Neural progenitor cell (in vitro differentiated cells): Measurements from ENCODE around the gene PLEKHG5. TPM values are rescaled to one million over a fixed set of nuclear protein-coding genes. Genes with fewer than 3 reads are reported as not detected.
"Not testable (repeated sequence)": the region's sequence is repeated elsewhere in the genome, so short reads cannot be mapped to it uniquely, and the experiment has no call there.

ENCODE experiments used
- DNase-seq: peaks from one replicate; pipeline ENCODE4 v3.0.0-alpha.2; 2016; ENCODE audit warnings: low spot score
- H2AFZ ChIP-seq: fragments of 200-600 bp; sonication (generic); replicated peaks from 2 replicates; pipeline ENCODE4 v1.6.1; 2016; ENCODE audit warnings: antibody characterized with exemption
- H3F3A ChIP-seq: fragments of 200-600 bp; sonication (generic); 2 replicates; pipeline ENCODE4 v1.6.1; 2016; ENCODE audit warnings: antibody characterized with exemption, low read depth
- H3K27ac ChIP-seq: fragments of 200-600 bp; sonication (generic); 2 replicates; pipeline ENCODE4 v1.5.1; 2016; ENCODE audit warnings: mild to moderate bottlenecking
- H3K27me3 ChIP-seq: fragments of 200-600 bp; sonication (generic); 2 replicates; pipeline ENCODE4 v1.6.1; 2016; ENCODE audit warnings: mild to moderate bottlenecking, moderate library complexity
- H3K36me3 ChIP-seq: fragments of 200-600 bp; sonication (generic); 2 replicates; pipeline ENCODE4 v1.5.1; 2016
- H3K4me1 ChIP-seq: fragments of 200-600 bp; sonication (generic); 2 replicates; pipeline ENCODE4 v1.6.1; 2016; ENCODE audit warnings: mixed run types
- H3K4me2 ChIP-seq: fragments of 200-600 bp; sonication (generic); 2 replicates; pipeline ENCODE4 v1.6.1; 2016
- H3K4me3 ChIP-seq: fragments of 200-600 bp; sonication (generic); 2 replicates; pipeline ENCODE4 v1.5.1; 2016
- H3K79me2 ChIP-seq: fragments of 200-600 bp; sonication (generic); 2 replicates; pipeline ENCODE4 v1.6.1; 2016; ENCODE audit warnings: low read depth
- H3K9ac ChIP-seq: fragments of 200-600 bp; sonication (generic); 2 replicates; pipeline ENCODE4 v1.6.1; 2016
- H3K9me3 ChIP-seq: fragments of 200-600 bp; sonication (generic); 2 replicates; pipeline ENCODE4 v1.5.1; 2016; ENCODE audit warnings: low read depth
- H4K20me1 ChIP-seq: fragments of 200-600 bp; sonication (generic); 2 replicates; pipeline ENCODE4 v1.6.1; 2016; ENCODE audit warnings: low read depth
- H3K27ac Mint-ChIP-seq: 3 replicates; pipeline ENCODE4 v1.8.0; 2021; ENCODE audit warnings: mixed read lengths
- H3K27me3 Mint-ChIP-seq: 2 replicates; pipeline ENCODE4 v1.8.0; 2022; ENCODE audit warnings: low read depth, mild to moderate bottlenecking, inconsistent platforms, moderate library complexity, mixed read lengths; ENCODE audit not compliant: insufficient read depth
- H3K36me3 Mint-ChIP-seq: 3 replicates; pipeline ENCODE4 v1.8.0; 2021; ENCODE audit warnings: mixed read lengths
- H3K4me1 Mint-ChIP-seq: 3 replicates; pipeline ENCODE4 v1.8.0; 2021; ENCODE audit warnings: mixed read lengths
- H3K4me3 Mint-ChIP-seq: 3 replicates; pipeline ENCODE4 v1.8.0; 2021; ENCODE audit warnings: mild to moderate bottlenecking, moderate library complexity, mixed read lengths
- H3K9me3 Mint-ChIP-seq: 3 replicates; pipeline ENCODE4 v1.8.0; 2020; ENCODE audit warnings: mixed read lengths
- EZH2 ChIP-seq: fragments of 200-600 bp; sonication (generic); IDR thresholded peaks from 2 replicates; pipeline ENCODE4 v1.6.1; 2017; ENCODE audit warnings: antibody characterized with exemption, mild to moderate bottlenecking, moderate library complexity
- EZH2phosphoT487 ChIP-seq: fragments of 200-600 bp; sonication (generic); IDR thresholded peaks from 2 replicates; pipeline ENCODE4 v1.6.1; 2017; ENCODE audit warnings: antibody characterized with exemption
- total RNA-seq: library from RNA; depleted of rRNA; stranded (reverse); fragments of >200 nt; gene quantifications from 2 replicates; pipeline ENCODE4 v1.2.3, GENCODE V29; 2015; ENCODE audit warnings: low replicate concordance
- TF ChIP-seq, protein P1 (sequence below): fragments of 200-600 bp; sonication (generic); IDR thresholded peaks from 2 replicates; pipeline ENCODE4 v1.5.1; 2017; ENCODE audit warnings: antibody characterized with exemption, mild to moderate bottlenecking

Gene PLEKHG5
- total RNA-seq, 1 donor from 2014 or later, result 7.4 TPM

DNA sequence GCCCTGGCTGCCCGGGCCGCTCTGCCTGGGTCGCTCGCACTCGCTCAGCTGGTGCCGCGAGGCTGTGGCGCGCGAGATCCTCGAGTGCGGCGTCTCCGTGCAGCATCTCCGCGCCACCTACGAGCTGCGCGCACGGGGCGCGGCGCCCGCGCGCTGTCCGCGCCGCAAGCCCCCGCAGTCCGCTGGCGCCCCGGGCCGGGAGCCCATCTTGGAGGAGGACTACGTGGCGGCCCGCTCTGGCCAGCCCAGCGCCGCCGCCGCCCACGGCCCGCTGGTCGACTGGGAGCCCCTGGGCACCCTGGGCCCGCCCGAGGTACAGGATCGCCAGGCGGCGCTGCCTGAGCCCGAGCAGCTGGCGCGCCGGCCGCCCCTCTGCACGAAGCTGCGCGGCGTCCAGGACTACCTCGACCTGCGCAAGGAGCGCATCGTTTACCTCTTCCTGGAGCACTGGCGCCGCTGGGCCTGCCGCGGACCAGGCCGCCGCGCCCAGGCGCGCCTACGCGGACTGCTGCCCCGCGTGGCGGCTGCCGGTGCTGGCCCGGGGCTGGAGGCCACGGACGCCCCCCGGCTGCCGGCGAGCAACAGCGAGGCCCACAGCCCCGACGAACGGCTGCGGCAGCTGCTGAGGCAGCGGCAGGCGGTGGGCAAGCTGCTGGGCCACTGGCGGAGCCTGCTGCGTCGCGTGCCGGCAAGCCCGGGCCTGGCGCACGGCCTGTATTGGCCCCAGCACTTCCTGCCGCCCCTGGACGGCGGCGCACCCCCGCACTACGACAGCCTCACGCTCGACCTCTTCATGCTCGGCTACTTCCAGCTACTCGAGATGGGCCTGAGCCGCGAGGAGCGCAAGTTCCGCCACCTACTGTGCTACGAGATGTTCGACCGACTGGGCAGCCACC lies 36.4 kb downstream of the PLEKHG5 start:
- peaks cover 7% of the 10 kb centered on the region for H3F3A ChIP-seq
- H3K4me3 ChIP-seq, result no peak overlapping the region

DNA sequence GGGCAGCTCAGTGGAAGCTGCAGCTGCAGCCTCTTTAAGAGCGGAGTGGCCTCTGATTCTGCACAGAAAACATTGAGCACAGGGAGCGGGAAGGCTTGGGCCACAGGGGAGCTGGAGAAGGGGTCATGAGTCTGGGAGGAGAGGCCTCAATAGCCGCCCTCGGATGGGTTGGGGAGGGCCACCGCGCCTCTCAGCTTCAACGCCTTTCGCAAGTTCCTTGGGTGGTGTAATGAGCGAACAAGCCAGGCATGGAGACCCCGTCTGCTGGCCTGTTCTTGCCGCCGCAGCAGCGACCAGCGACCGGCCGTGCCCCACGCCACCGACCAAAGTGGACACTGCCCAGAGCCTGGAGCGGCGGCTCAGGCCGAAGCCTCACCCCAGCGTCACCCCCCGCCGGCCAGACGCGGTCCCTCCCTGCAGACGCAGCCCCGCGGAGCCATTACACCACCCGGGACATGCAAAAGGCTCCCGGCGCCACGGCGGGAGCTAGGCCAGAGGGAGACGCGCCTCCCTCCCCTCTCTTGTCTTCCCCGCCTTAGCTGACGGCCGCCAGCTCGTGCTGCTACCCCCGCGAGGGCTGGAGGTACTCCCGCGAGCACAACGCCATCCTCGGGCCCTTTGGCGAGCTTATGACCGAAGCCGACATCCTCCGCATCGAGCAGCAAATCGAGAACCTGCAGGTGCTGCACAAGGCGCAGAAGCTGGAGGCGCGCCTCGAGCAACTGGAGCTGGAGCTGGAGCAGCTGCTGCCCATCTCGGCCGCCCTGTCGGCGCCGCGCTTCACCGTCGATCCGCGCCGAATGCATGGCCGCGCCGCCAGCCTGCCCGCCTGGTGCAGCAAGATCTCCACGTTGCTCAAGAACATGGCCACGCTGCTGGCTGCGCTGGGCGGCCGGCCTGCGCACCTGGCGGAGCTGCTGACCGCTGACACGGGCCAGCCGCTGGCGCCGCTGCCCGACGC lies 37.3 kb downstream of the PLEKHG5 start:
- not testable (repeated sequence) for H3K36me3 Mint-ChIP-seq, H3F3A ChIP-seq, H3K36me3 ChIP-seq, H3K4me3 Mint-ChIP-seq, DNase-seq, H3K4me2 ChIP-seq, H3K27ac ChIP-seq, H3K9ac ChIP-seq, H3K79me2 ChIP-seq, H3K9me3 Mint-ChIP-seq, H3K9me3 ChIP-seq, H3K4me3 ChIP-seq, H2AFZ ChIP-seq, H4K20me1 ChIP-seq
- peaks cover 12% of the 10 kb centered on the region for H3K27me3 Mint-ChIP-seq
- peak overlapping the region; percentile 82 for H3K27ac Mint-ChIP-seq
- peak; percentile 33 for TF ChIP-seq EZH2phosphoT487
- Histone ChIP-seq H3K27me3 (peaks cover 25% of the 10 kb centered on the region), H3K4me1 (peaks cover 12% of the 10 kb centered on the region)
- peaks cover 21% of the 10 kb centered on the region for H3K4me1 Mint-ChIP-seq

More for the DNA sequence above, 36.4 kb downstream of the PLEKHG5 start:
- Mint-ChIP-seq H3K4me3 (no peak overlapping the region), H3K27me3 (peaks cover 3% of the 10 kb centered on the region), H3K27ac (no peak overlapping the region), H3K9me3 (no peaks in the 10 kb centered on the region), H3K4me1 (peaks cover 19% of the 10 kb centered on the region), H3K36me3 (no peaks in the 10 kb centered on the region)
- Histone ChIP-seq H3K36me3 (no peaks in the 10 kb centered on the region), H3K4me1 (peaks cover 9% of the 10 kb centered on the region), H3K27ac (no peak overlapping the region), H3K79me2 (no peaks in the 10 kb centered on the region), H3K4me2 (no peak overlapping the region), H3K9ac (no peak overlapping the region), H4K20me1 (no peaks in the 10 kb centered on the region), H2AFZ (no peak overlapping the region), H3K9me3 (no peaks in the 10 kb centered on the region), H3K27me3 (peaks cover 16% of the 10 kb centered on the region)
- TF ChIP-seq EZH2 (no peak), EZH2phosphoT487 (no peak)
- TF ChIP-seq, protein P1, sequence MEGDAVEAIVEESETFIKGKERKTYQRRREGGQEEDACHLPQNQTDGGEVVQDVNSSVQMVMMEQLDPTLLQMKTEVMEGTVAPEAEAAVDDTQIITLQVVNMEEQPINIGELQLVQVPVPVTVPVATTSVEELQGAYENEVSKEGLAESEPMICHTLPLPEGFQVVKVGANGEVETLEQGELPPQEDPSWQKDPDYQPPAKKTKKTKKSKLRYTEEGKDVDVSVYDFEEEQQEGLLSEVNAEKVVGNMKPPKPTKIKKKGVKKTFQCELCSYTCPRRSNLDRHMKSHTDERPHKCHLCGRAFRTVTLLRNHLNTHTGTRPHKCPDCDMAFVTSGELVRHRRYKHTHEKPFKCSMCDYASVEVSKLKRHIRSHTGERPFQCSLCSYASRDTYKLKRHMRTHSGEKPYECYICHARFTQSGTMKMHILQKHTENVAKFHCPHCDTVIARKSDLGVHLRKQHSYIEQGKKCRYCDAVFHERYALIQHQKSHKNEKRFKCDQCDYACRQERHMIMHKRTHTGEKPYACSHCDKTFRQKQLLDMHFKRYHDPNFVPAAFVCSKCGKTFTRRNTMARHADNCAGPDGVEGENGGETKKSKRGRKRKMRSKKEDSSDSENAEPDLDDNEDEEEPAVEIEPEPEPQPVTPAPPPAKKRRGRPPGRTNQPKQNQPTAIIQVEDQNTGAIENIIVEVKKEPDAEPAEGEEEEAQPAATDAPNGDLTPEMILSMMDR, result no peak
- DNase-seq, result peak; percentile 48

DNA sequence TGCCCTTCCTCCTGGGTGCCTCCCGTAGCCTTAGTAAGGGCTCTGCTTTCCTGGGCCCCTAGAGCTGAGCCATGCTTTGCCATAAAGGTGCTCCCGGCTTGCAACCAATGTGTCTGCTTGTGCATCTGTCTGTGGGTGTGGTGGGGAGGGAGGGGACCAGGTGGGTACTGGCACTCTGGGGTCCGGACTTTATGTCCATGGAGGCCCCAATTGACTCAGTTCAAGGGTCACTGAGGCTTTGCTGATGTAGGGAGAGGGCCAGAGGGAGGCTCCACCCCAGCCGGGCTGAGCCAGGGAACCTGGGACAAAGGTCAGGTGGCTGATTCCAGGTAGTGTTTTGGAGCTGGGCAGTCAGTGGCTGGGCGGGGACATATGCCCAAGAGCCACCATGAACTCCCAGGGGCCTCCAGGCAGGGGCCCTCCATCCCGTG lies 40.5 kb downstream of the PLEKHG5 start:
- Mint-ChIP-seq H3K9me3 (no peaks in the 10 kb centered on the region), H3K4me1 (peaks cover 28% of the 10 kb centered on the region), H3K4me3 (no peak overlapping the region), H3K36me3 (no peaks in the 10 kb centered on the region), H3K27ac (no peak overlapping the region), H3K27me3 (peaks cover 14% of the 10 kb centered on the region)
- Histone ChIP-seq H4K20me1 (no peaks in the 10 kb centered on the region), H3K36me3 (no peaks in the 10 kb centered on the region), H3K4me1 (peaks cover 24% of the 10 kb centered on the region), H3K4me2 (no peak overlapping the region), H3K27ac (no peak overlapping the region), H2AFZ (no peak overlapping the region), H3K79me2 (no peaks in the 10 kb centered on the region), H3K9me3 (no peaks in the 10 kb centered on the region), H3K9ac (no peak overlapping the region), H3K4me3 (no peak overlapping the region), H3K27me3 (peaks cover 44% of the 10 kb centered on the region), H3F3A (peaks cover 26% of the 10 kb centered on the region)
- DNase-seq, result no peak
- no peak for TF ChIP-seq EZH2
- TF ChIP-seq, protein P1, result no peak
- no peak for TF ChIP-seq EZH2phosphoT487

DNA sequence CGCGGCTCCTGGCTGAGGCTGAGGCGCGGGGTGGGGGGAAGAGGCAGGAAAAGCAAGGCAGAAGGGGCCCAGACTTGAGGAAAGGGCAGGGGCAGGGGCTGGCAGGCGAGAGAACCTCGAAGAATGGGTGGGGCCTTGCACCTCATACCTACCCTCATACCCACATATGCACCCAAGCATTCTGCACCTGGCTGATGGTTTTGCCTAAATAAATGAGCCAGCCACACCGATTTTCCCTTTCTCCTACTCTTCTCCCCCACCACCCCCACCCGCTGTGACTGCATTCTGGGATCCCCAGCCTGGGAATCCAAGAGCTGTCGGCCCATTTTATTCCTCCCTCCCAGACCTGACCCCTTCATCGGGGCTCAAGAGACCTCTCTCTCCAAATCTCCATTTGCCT lies 41.0 kb downstream of the PLEKHG5 start:
- Mint-ChIP-seq H3K27me3 (peaks cover 14% of the 10 kb centered on the region), H3K4me1 (peaks cover 31% of the 10 kb centered on the region)
- not testable (repeated sequence) for H3K4me3 Mint-ChIP-seq, H3K36me3 ChIP-seq, H3K4me2 ChIP-seq, H3K9me3 ChIP-seq, H3K27ac Mint-ChIP-seq, H3K9ac ChIP-seq, H4K20me1 ChIP-seq, H3K36me3 Mint-ChIP-seq, H3K79me2 ChIP-seq, H3K4me3 ChIP-seq, H3K9me3 Mint-ChIP-seq, DNase-seq, H2AFZ ChIP-seq, H3K27ac ChIP-seq
- H3F3A ChIP-seq, result peaks cover 26% of the 10 kb centered on the region
- H3K27me3 ChIP-seq, result peaks cover 44% of the 10 kb centered on the region
- peaks cover 24% of the 10 kb centered on the region for H3K4me1 ChIP-seq
